ENCODE measurements around the gene HLA-G. TPM values are rescaled to one million over a fixed set of nuclear protein-coding genes. Genes with fewer than 3 reads are reported as not detected.

HLA-G gene
- total and polyA plus RNA-seq, 7 experiments from 2014 or later: 0.32 to 2.7 (median 0.94) TPM; not detected in 1

- ChIA-PET CTCF (no interaction called here), POLR2A (interaction anchor here (0.7 kb wide), 1 partner anchor 9 kb away, joined by 3 read pairs; no protein-coding TSS in a partner anchor)
- intact Hi-C loops (cut with micrococcal nuclease): no loop called here
- no peaks in the 10 kb centered on the region for H3K27me3 ChIP-seq (ENCODE audit: control insufficient read depth in 2 of 2, insufficient read depth in 2 of 2, low read length in 2 of 2)
- no peak overlapping the region for H3K27ac ChIP-seq (ENCODE audit: low read depth, low read length)
- DNase-seq (no peak), ATAC-seq (no peak)
- Mint-ChIP-seq H3K36me3 (no peaks in the 10 kb centered on the region), H3K9me3 (peaks cover 0 to 1% (median 0%) of the 10 kb centered on the region in 11 donors), H3K27ac (no peak overlapping the region), H3K4me3 (no peak overlapping the region), H3K27me3 (peaks cover 13 to 35% (median 21%) of the 10 kb centered on the region in 5 donors), H3K4me1 (peaks cover 0 to 5% (median 0%) of the 10 kb centered on the region in 7 donors)
- H3K4me1 ChIP-seq (ENCODE audit: control insufficient read depth in 2 of 2, insufficient read depth in 2 of 2, low read length in 2 of 2): no peaks in the 10 kb centered on the region
- no peaks in the 10 kb centered on the region for H3K9me3 ChIP-seq (ENCODE audit: control insufficient read depth in 2 of 3, low read length in 3 of 3)
- no peaks in the 10 kb centered on the region for H3K36me3 ChIP-seq (ENCODE audit: control insufficient read depth in 2 of 3, insufficient read depth in 3 of 3, low read length in 3 of 3)
- H3K4me3 ChIP-seq (ENCODE audit: low read length): no peak overlapping the region
Measured at GRCh38 chr6:29814379-29815117, 13.1 kb upstream of the HLA-G start.

- no peaks in the 10 kb centered on the region for H3K27me3 ChIP-seq (ENCODE audit: control insufficient read depth in 2 of 2, insufficient read depth in 2 of 2, low read length in 2 of 2)
- H3K4me1 ChIP-seq (ENCODE audit: control insufficient read depth in 2 of 2, insufficient read depth in 2 of 2, low read length in 2 of 2): no peaks in the 10 kb centered on the region
- Mint-ChIP-seq H3K4me3 (no peak overlapping the region), H3K27me3 (peaks cover 19 to 38% (median 23%) of the 10 kb centered on the region in 5 donors), H3K4me1 (peaks cover 0 to 5% (median 0%) of the 10 kb centered on the region in 7 donors), H3K9me3 (peaks cover 0 to 1% (median 0%) of the 10 kb centered on the region in 11 donors), H3K36me3 (no peaks in the 10 kb centered on the region), H3K27ac (no peak overlapping the region)
- ChIA-PET POLR2A (interaction anchor here (0.7 kb wide), 1 partner anchor 10 kb away, joined by 3 read pairs; no protein-coding TSS in a partner anchor), CTCF (interaction anchor here (0.7 kb wide), 1 partner anchor 1585 kb away, joined by 3 read pairs; no protein-coding TSS in a partner anchor)
- intact Hi-C loops (cut with micrococcal nuclease): no loop called here
- DNase-seq: no peak
- H3K27ac ChIP-seq (ENCODE audit: low read depth, low read length): no peak overlapping the region
- no peak for ATAC-seq
- no peak overlapping the region for H3K4me3 ChIP-seq (ENCODE audit: low read length)
- H3K36me3 ChIP-seq (ENCODE audit: control insufficient read depth in 2 of 3, insufficient read depth in 3 of 3, low read length in 3 of 3): no peaks in the 10 kb centered on the region
- no peaks in the 10 kb centered on the region for H3K9me3 ChIP-seq (ENCODE audit: control insufficient read depth in 2 of 3, low read length in 3 of 3)
Measured at GRCh38 chr6:29815118-29815750, 12.4 kb upstream of the HLA-G start.

- Mint-ChIP-seq H3K4me1 (peaks cover 0 to 5% (median 0%) of the 10 kb centered on the region in 7 donors), H3K4me3 (no peak overlapping the region), H3K27ac (no peak overlapping the region), H3K27me3 (peaks cover 20 to 41% (median 26%) of the 10 kb centered on the region in 5 donors), H3K36me3 (no peaks in the 10 kb centered on the region), H3K9me3 (peaks cover 0 to 1% (median 0%) of the 10 kb centered on the region in 11 donors)
- Histone ChIP-seq H3K4me1 (ENCODE audit: control insufficient read depth in 2 of 2, insufficient read depth in 2 of 2, low read length in 2 of 2) (no peaks in the 10 kb centered on the region), H3K36me3 (ENCODE audit: control insufficient read depth in 2 of 3, insufficient read depth in 3 of 3, low read length in 3 of 3) (no peaks in the 10 kb centered on the region), H3K27ac (ENCODE audit: low read depth, low read length) (no peak overlapping the region), H3K27me3 (ENCODE audit: control insufficient read depth in 2 of 2, insufficient read depth in 2 of 2, low read length in 2 of 2) (no peaks in the 10 kb centered on the region), H3K4me3 (ENCODE audit: low read length) (no peak overlapping the region), H3K9me3 (ENCODE audit: control insufficient read depth in 2 of 3, low read length in 3 of 3) (no peaks in the 10 kb centered on the region)
- POLR2A ChIA-PET: no interaction called here
- DNase-seq: no peak
- CTCF ChIA-PET: no interaction called here
- no peak for ATAC-seq
- intact Hi-C loops (cut with micrococcal nuclease): no loop called here
Measured at GRCh38 chr6:29816030-29816429, 11.6 kb upstream of the HLA-G start.

- POLR2A ChIA-PET: no interaction called here
- DNase-seq: no peak
- no peak for ATAC-seq
- Mint-ChIP-seq H3K36me3 (no peaks in the 10 kb centered on the region), H3K4me3 (no peak overlapping the region), H3K27me3 (peaks cover 37 to 64% (median 48%) of the 10 kb centered on the region in 5 donors), H3K4me1 (peaks cover 0 to 5% (median 0%) of the 10 kb centered on the region in 7 donors), H3K27ac (no peak overlapping the region), H3K9me3 (peaks cover 0 to 5% (median 0%) of the 10 kb centered on the region in 11 donors)
- intact Hi-C loops (cut with micrococcal nuclease): no loop called here
- H3K4me3 ChIP-seq (ENCODE audit: low read length): no peak overlapping the region
- H3K36me3 ChIP-seq (ENCODE audit: control insufficient read depth in 2 of 3, insufficient read depth in 3 of 3, low read length in 3 of 3): no peaks in the 10 kb centered on the region
- H3K9me3 ChIP-seq (ENCODE audit: control insufficient read depth in 2 of 3, low read length in 3 of 3): no peaks in the 10 kb centered on the region
- H3K4me1 ChIP-seq (ENCODE audit: control insufficient read depth in 2 of 2, insufficient read depth in 2 of 2, low read length in 2 of 2): no peaks in the 10 kb centered on the region
- H3K27ac ChIP-seq (ENCODE audit: low read depth, low read length): no peak overlapping the region
- H3K27me3 ChIP-seq (ENCODE audit: control insufficient read depth in 2 of 2, insufficient read depth in 2 of 2, low read length in 2 of 2): peaks cover 0 to 5% of the 10 kb centered on the region in 2 donors
- CTCF ChIA-PET: no interaction called here
Measured at GRCh38 chr6:29818892-29819291, 8.7 kb upstream of the HLA-G start.

GRCh38 chr6:29824144-29824543 lies 3.5 kb upstream of the HLA-G start:
- ChIA-PET CTCF (no interaction called here), POLR2A (no interaction called here)
- Mint-ChIP-seq H3K4me3 (no peak overlapping the region), H3K27ac (no peak overlapping the region), H3K4me1 (peaks cover 0 to 13% (median 6%) of the 10 kb centered on the region in 7 donors), H3K9me3 (peaks cover 0 to 4% (median 0%) of the 10 kb centered on the region in 11 donors), H3K36me3 (no peaks in the 10 kb centered on the region), H3K27me3 (peaks cover 55 to 82% (median 65%) of the 10 kb centered on the region in 5 donors)
- H3K36me3 ChIP-seq (ENCODE audit: control insufficient read depth in 2 of 3, insufficient read depth in 3 of 3, low read length in 3 of 3): no peaks in the 10 kb centered on the region
- intact Hi-C loops (cut with micrococcal nuclease): no loop called here
- no peak overlapping the region for H3K4me3 ChIP-seq (ENCODE audit: low read length)
- H3K4me1 ChIP-seq (ENCODE audit: control insufficient read depth in 2 of 2, insufficient read depth in 2 of 2, low read length in 2 of 2): no peaks in the 10 kb centered on the region
- H3K27ac ChIP-seq (ENCODE audit: low read depth, low read length): no peak overlapping the region
- no peaks in the 10 kb centered on the region for H3K9me3 ChIP-seq (ENCODE audit: control insufficient read depth in 2 of 3, low read length in 3 of 3)
- ATAC-seq: no peak
- H3K27me3 ChIP-seq (ENCODE audit: control insufficient read depth in 2 of 2, insufficient read depth in 2 of 2, low read length in 2 of 2): peaks cover 0 to 20% of the 10 kb centered on the region in 2 donors
- DNase-seq: no peak

GRCh38 chr6:29825848-29826247 lies 1.8 kb upstream of the HLA-G start:
- H3K27me3 ChIP-seq (ENCODE audit: control insufficient read depth in 2 of 2, insufficient read depth in 2 of 2, low read length in 2 of 2): peaks cover 0 to 24% of the 10 kb centered on the region in 2 donors
- POLR2A ChIA-PET: no interaction called here
- no peaks in the 10 kb centered on the region for H3K9me3 ChIP-seq (ENCODE audit: control insufficient read depth in 2 of 3, low read length in 3 of 3)
- H3K27me3 Mint-ChIP-seq: peaks cover 64 to 87% (median 70%) of the 10 kb centered on the region in 5 donors
- no peak overlapping the region for H3K27ac Mint-ChIP-seq
- H3K9me3 Mint-ChIP-seq: peaks cover 0 to 4% (median 0%) of the 10 kb centered on the region in 11 donors
- DNase-seq (no peak), ATAC-seq (no peak)
- no peak overlapping the region for H3K4me3 Mint-ChIP-seq
- H3K4me1 Mint-ChIP-seq: peaks cover 0 to 13% (median 6%) of the 10 kb centered on the region in 7 donors
- no peaks in the 10 kb centered on the region for H3K36me3 Mint-ChIP-seq
- intact Hi-C loops (cut with micrococcal nuclease): no loop called here
- no peak overlapping the region for H3K4me3 ChIP-seq (ENCODE audit: low read length)
- no peak overlapping the region for H3K27ac ChIP-seq (ENCODE audit: low read depth, low read length)
- H3K36me3 ChIP-seq (ENCODE audit: control insufficient read depth in 2 of 3, insufficient read depth in 3 of 3, low read length in 3 of 3): no peaks in the 10 kb centered on the region
- CTCF ChIA-PET: no interaction called here
- no peaks in the 10 kb centered on the region for H3K4me1 ChIP-seq (ENCODE audit: control insufficient read depth in 2 of 2, insufficient read depth in 2 of 2, low read length in 2 of 2)
